ENCODE measurements around the gene POU5F1.

POU5F1 gene

GRCh38 chr6:31142361-31142761, 28.1 kb downstream of the POU5F1 start:
- no peak for ATAC-seq (replicated peaks; ENCODE audit: extremely low read depth, poor library complexity, severe bottlenecking)
- no peaks in the 10 kb centered on the region for H3K9me3 Mint-ChIP-seq
- no peak overlapping the region for H3K27ac Mint-ChIP-seq (ENCODE audit: low read depth)
- peaks cover 14% of the 10 kb centered on the region for H3K36me3 Mint-ChIP-seq (ENCODE audit: insufficient read depth)
- no peak for DNase-seq (ENCODE audit: low spot score in 2 of 2)
- H3K27me3 Mint-ChIP-seq = no peaks in the 10 kb centered on the region
- peaks cover 5% of the 10 kb centered on the region for H3K4me1 Mint-ChIP-seq
- H3K4me3 Mint-ChIP-seq = no peak overlapping the region

GRCh38 chr6:31140643-31141042, 29.8 kb downstream of the POU5F1 start:
- no peak overlapping the region for H3K27ac Mint-ChIP-seq (ENCODE audit: low read depth)

GRCh38 chr6:31139599-31139998, 30.9 kb downstream of the POU5F1 start:
- H3K27ac Mint-ChIP-seq (ENCODE audit: low read depth) = no peak overlapping the region
- DNase-seq (ENCODE audit: low spot score in 2 of 2) = no peak

More at GRCh38 chr6:31140643-31141042, 29.8 kb downstream of the POU5F1 start:
- peaks cover 7% of the 10 kb centered on the region for H3K4me1 Mint-ChIP-seq
- no peaks in the 10 kb centered on the region for H3K27me3 Mint-ChIP-seq
- no peaks in the 10 kb centered on the region for H3K9me3 Mint-ChIP-seq
- ATAC-seq (replicated peaks; ENCODE audit: extremely low read depth, poor library complexity, severe bottlenecking) = no peak
- H3K4me3 Mint-ChIP-seq = no peak overlapping the region
- DNase-seq (ENCODE audit: low spot score in 2 of 2) = no peak
- peaks cover 13% of the 10 kb centered on the region for H3K36me3 Mint-ChIP-seq (ENCODE audit: insufficient read depth)

GRCh38 chr6:31138982-31139381, 31.5 kb downstream of the POU5F1 start, which contains the start of gene PSORS1C2:
PSORS1C2 (minus strand) TSS chr6:31139066; CDS start chr6:31139026, 40 bp downstream.
- no peak within 1 kb of the TSS for H3K27ac Mint-ChIP-seq (ENCODE audit: low read depth)
- DNase-seq (ENCODE audit: low spot score in 2 of 2) = no peak
- H3K27me3 Mint-ChIP-seq = no peaks in the 10 kb centered on the region
- peaks cover 7% of the 10 kb centered on the region for H3K4me1 Mint-ChIP-seq
- H3K9me3 Mint-ChIP-seq = no peaks in the 10 kb centered on the region
- H3K4me3 Mint-ChIP-seq = no peak within 1 kb of the TSS
- ATAC-seq (replicated peaks; ENCODE audit: extremely low read depth, poor library complexity, severe bottlenecking) = no peak
- H3K36me3 Mint-ChIP-seq (ENCODE audit: insufficient read depth) = peaks cover 11% of the 10 kb centered on the region

More at GRCh38 chr6:31139599-31139998, 30.9 kb downstream of the POU5F1 start:
- ATAC-seq (replicated peaks; ENCODE audit: extremely low read depth, poor library complexity, severe bottlenecking) = no peak
- Mint-ChIP-seq H3K4me3 (no peak overlapping the region), H3K27me3 (no peaks in the 10 kb centered on the region), H3K9me3 (no peaks in the 10 kb centered on the region), H3K4me1 (peaks cover 7% of the 10 kb centered on the region), H3K36me3 (ENCODE audit: insufficient read depth) (peaks cover 12% of the 10 kb centered on the region)

- Mint-ChIP-seq H3K27me3 (no peaks in the 10 kb centered on the region), H3K4me1 (peaks cover 7% of the 10 kb centered on the region), H3K9me3 (no peaks in the 10 kb centered on the region), H3K4me3 (no peak overlapping the region), H3K27ac (ENCODE audit: low read depth) (no peak overlapping the region), H3K36me3 (ENCODE audit: insufficient read depth) (peaks cover 4% of the 10 kb centered on the region)
- ATAC-seq (replicated peaks; ENCODE audit: extremely low read depth, poor library complexity, severe bottlenecking) (no peak), DNase-seq (ENCODE audit: low spot score in 2 of 2) (no peak)
Measured at GRCh38 chr6:31135710-31136109, 34.8 kb downstream of the POU5F1 start.

- peaks cover 11% of the 10 kb centered on the region for H3K4me1 Mint-ChIP-seq
- no peak overlapping the region for H3K27ac Mint-ChIP-seq (ENCODE audit: low read depth)
- H3K27me3 Mint-ChIP-seq = peaks cover 8% of the 10 kb centered on the region
- no peaks in the 10 kb centered on the region for H3K9me3 Mint-ChIP-seq
- no peak overlapping the region for H3K4me3 Mint-ChIP-seq
- DNase-seq (ENCODE audit: low spot score in 2 of 2) (no peak), ATAC-seq (replicated peaks; ENCODE audit: extremely low read depth, poor library complexity, severe bottlenecking) (no peak)
- H3K36me3 Mint-ChIP-seq (ENCODE audit: insufficient read depth) = peaks cover 1% of the 10 kb centered on the region
Measured at GRCh38 chr6:31132806-31133205, 37.7 kb downstream of the POU5F1 start.

- no peak overlapping the region for H3K27ac Mint-ChIP-seq (ENCODE audit: low read depth)
- DNase-seq (ENCODE audit: low spot score in 2 of 2) = no peak
- no peaks in the 10 kb centered on the region for H3K36me3 Mint-ChIP-seq (ENCODE audit: insufficient read depth)
- peaks cover 16% of the 10 kb centered on the region for H3K27me3 Mint-ChIP-seq
- H3K4me1 Mint-ChIP-seq = peaks cover 6% of the 10 kb centered on the region
- ATAC-seq (replicated peaks; ENCODE audit: extremely low read depth, poor library complexity, severe bottlenecking) = no peak
- H3K9me3 Mint-ChIP-seq = no peaks in the 10 kb centered on the region
- no peak overlapping the region for H3K4me3 Mint-ChIP-seq
Measured at GRCh38 chr6:31131595-31131994, 38.9 kb downstream of the POU5F1 start.

- ATAC-seq (replicated peaks; ENCODE audit: extremely low read depth, poor library complexity, severe bottlenecking) (no peak), DNase-seq (ENCODE audit: low spot score in 2 of 2) (no peak)
- peaks cover 6% of the 10 kb centered on the region for H3K4me1 Mint-ChIP-seq
- no peaks in the 10 kb centered on the region for H3K9me3 Mint-ChIP-seq
- no peak overlapping the region for H3K4me3 Mint-ChIP-seq
- H3K27ac Mint-ChIP-seq (ENCODE audit: low read depth) = no peak overlapping the region
- no peaks in the 10 kb centered on the region for H3K36me3 Mint-ChIP-seq (ENCODE audit: insufficient read depth)
- peaks cover 19% of the 10 kb centered on the region for H3K27me3 Mint-ChIP-seq
Measured at GRCh38 chr6:31130751-31131150, 39.7 kb downstream of the POU5F1 start.

- peaks cover 19% of the 10 kb centered on the region for H3K27me3 Mint-ChIP-seq
- H3K4me3 Mint-ChIP-seq = no peak overlapping the region
- no peak overlapping the region for H3K27ac Mint-ChIP-seq (ENCODE audit: low read depth)
- peaks cover 6% of the 10 kb centered on the region for H3K4me1 Mint-ChIP-seq
- ATAC-seq (replicated peaks; ENCODE audit: extremely low read depth, poor library complexity, severe bottlenecking) (no peak), DNase-seq (ENCODE audit: low spot score in 2 of 2) (no peak)
- peaks cover 2% of the 10 kb centered on the region for H3K36me3 Mint-ChIP-seq (ENCODE audit: insufficient read depth)
- no peaks in the 10 kb centered on the region for H3K9me3 Mint-ChIP-seq
Measured at GRCh38 chr6:31129130-31129529, 41.4 kb downstream of the POU5F1 start.

- DNase-seq (ENCODE audit: low spot score in 2 of 2) (peak; percentile 49 to 67), ATAC-seq (replicated peaks; ENCODE audit: extremely low read depth, poor library complexity, severe bottlenecking) (no peak)
- H3K4me3 Mint-ChIP-seq = no peak overlapping the region
- H3K4me1 Mint-ChIP-seq = peaks cover 6% of the 10 kb centered on the region
- H3K27me3 Mint-ChIP-seq = peaks cover 19% of the 10 kb centered on the region
- H3K9me3 Mint-ChIP-seq = no peaks in the 10 kb centered on the region
- peaks cover 2% of the 10 kb centered on the region for H3K36me3 Mint-ChIP-seq (ENCODE audit: insufficient read depth)
- H3K27ac Mint-ChIP-seq (ENCODE audit: low read depth) = no peak overlapping the region
Measured at GRCh38 chr6:31128093-31128676, 42.3 kb downstream of the POU5F1 start.

GRCh38 chr6:31126396-31127175, 43.9 kb downstream of the POU5F1 start:
- H3K4me3 Mint-ChIP-seq = no peak overlapping the region

GRCh38 chr6:31125586-31126363, 44.7 kb downstream of the POU5F1 start:
- DNase-seq (ENCODE audit: low spot score in 2 of 2) (no peak), ATAC-seq (replicated peaks; ENCODE audit: extremely low read depth, poor library complexity, severe bottlenecking) (no peak)
- Mint-ChIP-seq H3K9me3 (no peaks in the 10 kb centered on the region), H3K4me3 (no peak overlapping the region), H3K27ac (ENCODE audit: low read depth) (no peak overlapping the region), H3K4me1 (peaks cover 6% of the 10 kb centered on the region), H3K27me3 (peaks cover 19% of the 10 kb centered on the region), H3K36me3 (ENCODE audit: insufficient read depth) (peaks cover 2% of the 10 kb centered on the region)

More at GRCh38 chr6:31126396-31127175, 43.9 kb downstream of the POU5F1 start:
- Mint-ChIP-seq H3K36me3 (ENCODE audit: insufficient read depth) (peaks cover 2% of the 10 kb centered on the region), H3K4me1 (peaks cover 6% of the 10 kb centered on the region), H3K9me3 (no peaks in the 10 kb centered on the region), H3K27me3 (peaks cover 19% of the 10 kb centered on the region), H3K27ac (ENCODE audit: low read depth) (no peak overlapping the region)
- DNase-seq (ENCODE audit: low spot score in 2 of 2) (no peak), ATAC-seq (replicated peaks; ENCODE audit: extremely low read depth, poor library complexity, severe bottlenecking) (no peak)
